Mesenteric fat pad (tissue), 1 donor: ENCODE results near the gene POLR3G. TPM values are rescaled to one million over a fixed set of nuclear protein-coding genes. Genes with fewer than 3 reads are reported as not detected.

Experiments used
- DNase-seq: peaks from one replicate; pipeline ENCODE4 v3.0.0-alpha.2; 2020; ENCODE audit warnings: low spot score
- long read RNA-seq: library from polyadenylated mRNA; unstranded; transcript quantifications from one replicate; pipeline ENCODE4 v2.0.0, GENCODE V29; 2020
- total RNA-seq: library from RNA; stranded (reverse); fragmentation: NEBNext Ultra II Directional; extraction: Animal tissue kit (Norgen Biotek cat#: 25700); gene quantifications from one replicate; pipeline ENCODE4 v1.2.1, GENCODE V29; 2021
- donor health status: DM: yes; HTN: yes; CAD: no.

The POLR3G gene
- 1.7 TPM for total RNA-seq
- long read RNA-seq, partial matches to known transcripts, result 0 of 1 reads
- long read RNA-seq, other reads (novel, unspliced or antisense), result 0 of 1 reads

- DNase-seq, result peak; percentile 95
Observed at GRCh38 chr5:90474235-90475107, at the start of gene POLR3G, which contains the start of gene MBLAC2. POLR3G (plus strand) TSS chr5:90474864; CDS start chr5:90485568, 10,704 bp downstream. MBLAC2 (minus strand) TSS chr5:90474771; CDS start chr5:90474292, 479 bp downstream.

GRCh38 chr5:90434116-90434714 lies 40.4 kb upstream of the POLR3G start:
- no peak for DNase-seq

- no peak for DNase-seq
Observed at GRCh38 chr5:90437663-90438062, 37.0 kb upstream of the POLR3G start.

- DNase-seq, result no peak
Observed at GRCh38 chr5:90438100-90438499, 36.6 kb upstream of the POLR3G start.

GRCh38 chr5:90440644-90441043 lies 34.0 kb upstream of the POLR3G start:
- no peak for DNase-seq

GRCh38 chr5:90446961-90447360 lies 27.7 kb upstream of the POLR3G start:
- no peak for DNase-seq

GRCh38 chr5:90461288-90461687 lies 13.4 kb upstream of the POLR3G start:
- DNase-seq, result no peak

- no peak for DNase-seq
Observed at GRCh38 chr5:90472783-90473395, 1.8 kb upstream of the POLR3G start.

- DNase-seq, result no peak
Observed at GRCh38 chr5:90473396-90474234, 1.0 kb upstream of the POLR3G start.

GRCh38 chr5:90475436-90475980 lies 844 bp downstream of the POLR3G start:
- DNase-seq, result no peak

- no peak for DNase-seq
Observed at GRCh38 chr5:90476391-90476790, 1.7 kb downstream of the POLR3G start.

- no peak for DNase-seq
Observed at GRCh38 chr5:90477073-90477472, 2.4 kb downstream of the POLR3G start.

- DNase-seq, result no peak
Observed at GRCh38 chr5:90477621-90478215, 3.1 kb downstream of the POLR3G start.

GRCh38 chr5:90479611-90480385 lies 5.1 kb downstream of the POLR3G start:
- no peak for DNase-seq

- no peak for DNase-seq
Observed at GRCh38 chr5:90480699-90481098, 6.0 kb downstream of the POLR3G start.

- no peak for DNase-seq
Observed at GRCh38 chr5:90483206-90483605, 8.5 kb downstream of the POLR3G start.

GRCh38 chr5:90484540-90484939 lies 9.9 kb downstream of the POLR3G start:
- DNase-seq, result no peak

GRCh38 chr5:90488791-90489190 lies 14.1 kb downstream of the POLR3G start:
- no peak for DNase-seq

- no peak for DNase-seq
Observed at GRCh38 chr5:90494043-90494442, 19.4 kb downstream of the POLR3G start.

GRCh38 chr5:90495146-90495545 lies 20.5 kb downstream of the POLR3G start:
- DNase-seq, result no peak
